HEK293T (cell line): ENCODE data around the gene PJVK.

Experiments used
- ELF4 ChIP-seq: fragments of 450-650 bp; IDR thresholded peaks from 2 replicates; pipeline ENCODE4 v1.6.1; 2017; ENCODE audit warnings: antibody characterized with exemption
- SP1 ChIP-seq: fragments of 450-650 bp; IDR thresholded peaks from 2 replicates; pipeline ENCODE4 v1.6.1; 2017
- SUZ12 ChIP-seq: fragments of 450-650 bp; IDR thresholded peaks from 2 replicates; pipeline ENCODE4 v1.6.1; 2016; ENCODE audit warnings: mild to moderate bottlenecking

- TF ChIP-seq SP1 (no peak), ELF4 (no peak), SUZ12 (no peak)
These were observed 22.8 kb downstream of the PJVK start for GRCh38 chr2:178473931-178474330.
